Uterus (tissue), 2 donors: Measurements from ENCODE around the gene TTLL3.

Experiments used
- POLR2A ChIP-seq, 2 donors: fragments of 450-650 bp; IDR thresholded peaks; one replicate each; pipeline ENCODE4 v1.6.1; 2016; ENCODE audit warnings: antibody characterized with exemption in 2 of 2, mild to moderate bottlenecking in 1 of 2, moderate library complexity in 1 of 2
- TF ChIP-seq, protein P1 (sequence below), 4 experiments: fragments of 200-600 bp in 2 of 4; fragments of 450-650 bp in 2 of 4; sonication (generic) in 2 of 4; IDR thresholded peaks; one replicate each; pipeline ENCODE4 v1.5.1; 2016 to 2019; ENCODE audit warnings: antibody characterized with exemption in 4 of 4, mild to moderate bottlenecking in 2 of 4, moderate library complexity in 1 of 4

DNA sequence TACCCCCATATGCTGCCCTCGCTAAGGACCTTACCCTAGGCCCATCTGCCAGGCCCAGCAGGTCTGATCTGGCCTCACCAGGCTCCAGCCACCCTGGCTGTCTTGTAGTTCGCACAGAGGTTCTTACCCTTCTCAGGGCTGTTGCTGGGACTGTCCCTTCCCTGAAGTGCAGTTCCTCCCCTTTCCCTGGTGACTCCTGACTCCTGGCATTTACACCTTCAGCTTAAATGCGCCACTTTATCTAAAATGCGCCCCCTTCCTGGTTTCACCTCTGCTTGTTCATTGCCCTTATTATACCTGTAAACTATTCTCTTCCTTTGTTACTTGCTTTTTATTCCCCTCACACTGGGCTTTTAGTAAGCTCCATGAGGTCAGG lies 835 bp upstream of the TTLL3 start:
- TF ChIP-seq, protein P1, sequence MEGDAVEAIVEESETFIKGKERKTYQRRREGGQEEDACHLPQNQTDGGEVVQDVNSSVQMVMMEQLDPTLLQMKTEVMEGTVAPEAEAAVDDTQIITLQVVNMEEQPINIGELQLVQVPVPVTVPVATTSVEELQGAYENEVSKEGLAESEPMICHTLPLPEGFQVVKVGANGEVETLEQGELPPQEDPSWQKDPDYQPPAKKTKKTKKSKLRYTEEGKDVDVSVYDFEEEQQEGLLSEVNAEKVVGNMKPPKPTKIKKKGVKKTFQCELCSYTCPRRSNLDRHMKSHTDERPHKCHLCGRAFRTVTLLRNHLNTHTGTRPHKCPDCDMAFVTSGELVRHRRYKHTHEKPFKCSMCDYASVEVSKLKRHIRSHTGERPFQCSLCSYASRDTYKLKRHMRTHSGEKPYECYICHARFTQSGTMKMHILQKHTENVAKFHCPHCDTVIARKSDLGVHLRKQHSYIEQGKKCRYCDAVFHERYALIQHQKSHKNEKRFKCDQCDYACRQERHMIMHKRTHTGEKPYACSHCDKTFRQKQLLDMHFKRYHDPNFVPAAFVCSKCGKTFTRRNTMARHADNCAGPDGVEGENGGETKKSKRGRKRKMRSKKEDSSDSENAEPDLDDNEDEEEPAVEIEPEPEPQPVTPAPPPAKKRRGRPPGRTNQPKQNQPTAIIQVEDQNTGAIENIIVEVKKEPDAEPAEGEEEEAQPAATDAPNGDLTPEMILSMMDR (IDR thresholded peaks at IDR 0.05) = no peak
- TF ChIP-seq POLR2A (IDR thresholded peaks at IDR 0.05) = no peak
